K562 (cell line): ENCODE results near the gene TRPC1. TPM values are rescaled to one million over a fixed set of nuclear protein-coding genes. Genes with fewer than 3 reads are reported as not detected.

ENCODE experiments used
- CC2D1A ChIP-seq: fragments of 450-650 bp; IDR thresholded peaks from 2 replicates; pipeline ENCODE4 v1.6.1; 2017; ENCODE audit warnings: mild to moderate bottlenecking
- CHD4 ChIP-seq: fragments of 200-600 bp; sonication (generic); IDR thresholded peaks from 3 replicates; pipeline ENCODE4 v1.6.1; 2012; ENCODE audit warnings: low read depth, mild to moderate bottlenecking, mixed read lengths, low read length, inconsistent platforms; ENCODE audit not compliant: insufficient read depth, insufficient replicate concordance, poor library complexity, severe bottlenecking
- EGR1 ChIP-seq: fragments of 450-650 bp; conservative IDR thresholded peaks from 2 replicates; pipeline ENCODE4 v1.6.1; 2017; ENCODE audit warnings: mild to moderate bottlenecking
- MTA1 ChIP-seq: fragments of 450-650 bp; IDR thresholded peaks from 2 replicates; pipeline ENCODE4 v1.6.1; 2017; ENCODE audit warnings: borderline replicate concordance
- NR3C1 ChIP-seq: sonication (generic); formaldehyde crosslinking; IDR thresholded peaks from 2 replicates; pipeline ENCODE4 v1.8.1; 2022; ENCODE audit warnings: missing genetic modification reagents
- SMAD4 ChIP-seq: fragments of 250-450 bp; sonication (Bioruptor Pico); conservative IDR thresholded peaks from 2 replicates; pipeline ENCODE4 v1.8.0; 2021; ENCODE audit warnings: inconsistent platforms, mild to moderate bottlenecking, moderate library complexity
- TCF3 ChIP-seq: sonication (generic); formaldehyde crosslinking; IDR thresholded peaks from 2 replicates; pipeline ENCODE4 v1.4.0; 2020; ENCODE audit warnings: mild to moderate bottlenecking, missing genetic modification reagents
- ZNF146 ChIP-seq: IDR thresholded peaks from one replicate; pipeline ENCODE4 v1.6.1; 2018; ENCODE audit warnings: missing compliant biosample characterization; ENCODE audit not compliant: unreplicated experiment
- polyA plus RNA-seq, 8 experiments: library from polyadenylated mRNA; depleted of rRNA in 4 of 8; stranded (reverse) in 5 of 8; unstranded in 3 of 8; fragments of >200 nt; fragmentation: Nextera tagmentation in 2 of 8; fragmentation: Illumina TruSeq in 1 of 8; extraction: Ambion mirVana in 2 of 8; extraction: Trizol in 1 of 8; gene quantifications; 2 replicates each; pipeline versions ENCODE4 v1.2.1 to v1.2.3, GENCODE V29; 2011 to 2014; ENCODE audit warnings: inconsistent platforms in 1 of 8, missing spikeins in 1 of 8
- total RNA-seq, 7 experiments: library from RNA; depleted of rRNA in 6 of 7; stranded (reverse); fragments of >200 nt in 6 of 7; fragmentation: Illumina TruSeq in 2 of 7; extraction: Trizol in 2 of 7; gene quantifications; 2 replicates each; pipeline versions ENCODE4 v1.2.1 to v1.2.3, GENCODE V29; 2011 to 2021; ENCODE audit warnings: low replicate concordance in 1 of 7
- TF ChIP-seq, protein P1 (sequence below), 2 experiments: fragments of 450-650 bp; formaldehyde crosslinking in 1 of 2; IDR thresholded peaks; 2 replicates each; pipeline versions ENCODE4 v1.4.0 to v1.6.1; 2014 to 2020; ENCODE audit warnings: mild to moderate bottlenecking in 2 of 2, borderline replicate concordance in 1 of 2, low read depth in 1 of 2

TRPC1 gene
- total and polyA plus RNA-seq, 9 of the 15 experiments (the other 6 are each of a cell fraction or from before 2014, with no cell fraction given), result 1.4 to 6.5 (median 3.0) TPM

DNA sequence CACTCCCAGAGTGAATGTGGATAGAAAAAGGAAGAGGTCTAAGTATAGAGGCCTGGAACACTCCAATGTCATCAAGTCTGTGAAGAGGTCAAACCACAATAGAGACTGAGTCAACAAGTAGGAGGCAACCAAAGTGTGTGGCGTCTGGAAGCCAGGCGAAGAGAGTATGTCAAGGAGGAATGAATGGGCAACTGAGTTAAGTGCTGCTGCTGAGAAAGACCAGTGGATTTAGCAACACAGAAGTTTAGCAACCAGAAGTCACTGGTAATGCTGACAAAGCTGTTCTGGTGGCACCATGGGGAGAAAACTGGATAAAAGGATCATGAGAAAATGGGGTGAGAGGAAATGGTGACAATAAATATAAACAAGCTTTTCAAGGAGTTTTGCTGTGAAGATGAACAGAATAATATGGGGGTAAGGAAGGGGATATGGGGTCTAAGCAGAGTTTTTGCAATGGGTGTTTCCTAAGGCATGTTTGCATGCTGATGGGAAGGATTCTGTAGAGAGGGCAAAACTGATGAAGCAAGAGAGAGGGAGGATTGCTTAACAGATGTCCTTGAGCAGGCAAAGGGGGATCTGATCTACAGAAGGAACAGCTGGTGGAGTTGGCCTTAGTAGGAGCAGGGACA, 126.7 kb downstream of the TRPC1 start (continued):
- TF ChIP-seq, protein P1, sequence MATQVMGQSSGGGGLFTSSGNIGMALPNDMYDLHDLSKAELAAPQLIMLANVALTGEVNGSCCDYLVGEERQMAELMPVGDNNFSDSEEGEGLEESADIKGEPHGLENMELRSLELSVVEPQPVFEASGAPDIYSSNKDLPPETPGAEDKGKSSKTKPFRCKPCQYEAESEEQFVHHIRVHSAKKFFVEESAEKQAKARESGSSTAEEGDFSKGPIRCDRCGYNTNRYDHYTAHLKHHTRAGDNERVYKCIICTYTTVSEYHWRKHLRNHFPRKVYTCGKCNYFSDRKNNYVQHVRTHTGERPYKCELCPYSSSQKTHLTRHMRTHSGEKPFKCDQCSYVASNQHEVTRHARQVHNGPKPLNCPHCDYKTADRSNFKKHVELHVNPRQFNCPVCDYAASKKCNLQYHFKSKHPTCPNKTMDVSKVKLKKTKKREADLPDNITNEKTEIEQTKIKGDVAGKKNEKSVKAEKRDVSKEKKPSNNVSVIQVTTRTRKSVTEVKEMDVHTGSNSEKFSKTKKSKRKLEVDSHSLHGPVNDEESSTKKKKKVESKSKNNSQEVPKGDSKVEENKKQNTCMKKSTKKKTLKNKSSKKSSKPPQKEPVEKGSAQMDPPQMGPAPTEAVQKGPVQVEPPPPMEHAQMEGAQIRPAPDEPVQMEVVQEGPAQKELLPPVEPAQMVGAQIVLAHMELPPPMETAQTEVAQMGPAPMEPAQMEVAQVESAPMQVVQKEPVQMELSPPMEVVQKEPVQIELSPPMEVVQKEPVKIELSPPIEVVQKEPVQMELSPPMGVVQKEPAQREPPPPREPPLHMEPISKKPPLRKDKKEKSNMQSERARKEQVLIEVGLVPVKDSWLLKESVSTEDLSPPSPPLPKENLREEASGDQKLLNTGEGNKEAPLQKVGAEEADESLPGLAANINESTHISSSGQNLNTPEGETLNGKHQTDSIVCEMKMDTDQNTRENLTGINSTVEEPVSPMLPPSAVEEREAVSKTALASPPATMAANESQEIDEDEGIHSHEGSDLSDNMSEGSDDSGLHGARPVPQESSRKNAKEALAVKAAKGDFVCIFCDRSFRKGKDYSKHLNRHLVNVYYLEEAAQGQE (IDR thresholded peaks at IDR 0.05; ENCODE audit: borderline replicate concordance), result peak; percentile 18; the same call in 1 of the 2 replicates
- TF ChIP-seq, protein P1 (CRISPR knock-in tag; IDR thresholded peaks at IDR 0.05; ENCODE audit: low read depth), result no peak
- TF ChIP-seq EGR1, result 0 out of 2 replicates have a peak, but pooled peaks have one; percentile 6
- TF ChIP-seq TCF3, result peak; percentile 55
- no peak for TF ChIP-seq NR3C1 (CRISPR knock-in tag)
- TF ChIP-seq ZNF146 (CRISPR knock-in tag), result no peak
- TF ChIP-seq CHD4, result no peak
- TF ChIP-seq MTA1, result peak; percentile 42; the same call in 1 of the 2 replicates
- TF ChIP-seq SMAD4, result peak; percentile 94
- TF ChIP-seq CC2D1A, result no peak
- TF ChIP-seq, all 486 proteins: peak for 78
